Vagina (tissue), 2 donors: ENCODE results near the gene KCNH1. TPM values are rescaled to one million over a fixed set of nuclear protein-coding genes. Genes with fewer than 3 reads are reported as not detected.

Experiments used
- DNase-seq, 2 donors: peaks; one replicate each; pipeline ENCODE4 v3.0.0-alpha.2; 2017; ENCODE audit errors: extremely low spot score in 2 of 2
- H3K27ac ChIP-seq: fragments of 200-600 bp; sonication (generic); one replicate; pipeline ENCODE4 v1.5.1; 2019
- H3K27me3 ChIP-seq: fragments of 200-600 bp; sonication (generic); one replicate; pipeline ENCODE4 v1.5.1; 2019
- H3K36me3 ChIP-seq, 2 donors: fragments of 200-600 bp; sonication (generic); one replicate each; pipeline ENCODE4 v1.5.1; 2017 to 2019
- H3K4me1 ChIP-seq: fragments of 200-600 bp; sonication (generic); one replicate; pipeline ENCODE4 v1.5.1; 2019
- H3K4me3 ChIP-seq, 2 donors: fragments of 200-600 bp; sonication (generic); 1 replicate in 1 of 2; 2 replicates in 1 of 2; pipeline ENCODE4 v1.5.1; 2016 to 2019
- H3K9me3 ChIP-seq: fragments of 200-600 bp; sonication (generic); one replicate; pipeline ENCODE4 v1.5.1; 2019
- POLR2A ChIP-seq, 2 donors: fragments of 450-650 bp; IDR thresholded peaks; one replicate each; pipeline ENCODE4 v1.6.1; 2017; ENCODE audit warnings: antibody characterized with exemption in 2 of 2, mild to moderate bottlenecking in 2 of 2, moderate library complexity in 2 of 2
- POLR2AphosphoS5 ChIP-seq, 2 donors: sonication (generic); formaldehyde crosslinking; IDR thresholded peaks; one replicate each; pipeline ENCODE4 v1.9.0; 2017; ENCODE audit warnings: antibody characterized with exemption in 2 of 2, mild to moderate bottlenecking in 2 of 2, low read depth in 1 of 2; ENCODE audit not compliant: insufficient read depth in 1 of 2
- intact Hi-C: fragments of 100-400 bp; cut with DNase I; formaldehyde crosslinking; loops from one replicate; pipeline ENCODE4 v1.15.1; 2023
- total RNA-seq: library from RNA; depleted of rRNA; stranded (reverse); fragments of >200 nt; gene quantifications from one replicate; pipeline ENCODE4 v1.2.3, GENCODE V29; 2016
- TF ChIP-seq, protein P1 (sequence below), 3 experiments: fragments of 450-650 bp in 2 of 3; fragments of 200-600 bp in 1 of 3; sonication (generic) in 1 of 3; IDR thresholded peaks; one replicate each; pipeline ENCODE4 v1.5.1; 2017 to 2019; ENCODE audit warnings: antibody characterized with exemption in 3 of 3, mild to moderate bottlenecking in 2 of 3, moderate library complexity in 2 of 3

The KCNH1 gene
- total RNA-seq, 1 donor from 2014 or later = 3.9 TPM

DNA sequence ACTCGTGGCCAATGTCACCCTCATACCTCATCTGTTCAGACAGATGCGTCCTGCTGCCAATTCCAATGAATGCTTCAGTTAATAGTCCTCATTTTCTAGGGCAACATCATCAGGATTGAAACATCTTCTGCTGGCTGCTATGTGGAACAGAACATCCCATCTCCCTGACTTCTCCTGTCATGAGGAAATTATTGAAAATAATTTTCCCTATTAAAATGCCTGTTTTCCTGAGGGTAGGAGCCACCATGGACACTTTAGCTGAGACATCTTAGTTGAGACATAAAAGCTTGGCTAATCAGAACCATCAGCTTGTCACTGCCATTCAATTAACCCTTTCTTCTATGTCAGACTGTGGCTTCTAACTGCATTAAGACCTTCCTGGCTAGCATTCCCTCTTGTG lies 409.2 kb downstream of the KCNH1 start:
- H3K27me3 ChIP-seq = no peaks in the 10 kb centered on the region
- H3K4me1 ChIP-seq = no peaks in the 10 kb centered on the region
- H3K4me3 ChIP-seq = no peak overlapping the region
- H3K36me3 ChIP-seq = no peaks in the 10 kb centered on the region
- DNase-seq = no peak
- TF ChIP-seq POLR2A (IDR thresholded peaks at IDR 0.05) = no peak
- no peak for TF ChIP-seq POLR2AphosphoS5 (IDR thresholded peaks at IDR 0.05; ENCODE audit: insufficient read depth in 1 of 2, low read depth in 1 of 2)
- TF ChIP-seq, protein P1, sequence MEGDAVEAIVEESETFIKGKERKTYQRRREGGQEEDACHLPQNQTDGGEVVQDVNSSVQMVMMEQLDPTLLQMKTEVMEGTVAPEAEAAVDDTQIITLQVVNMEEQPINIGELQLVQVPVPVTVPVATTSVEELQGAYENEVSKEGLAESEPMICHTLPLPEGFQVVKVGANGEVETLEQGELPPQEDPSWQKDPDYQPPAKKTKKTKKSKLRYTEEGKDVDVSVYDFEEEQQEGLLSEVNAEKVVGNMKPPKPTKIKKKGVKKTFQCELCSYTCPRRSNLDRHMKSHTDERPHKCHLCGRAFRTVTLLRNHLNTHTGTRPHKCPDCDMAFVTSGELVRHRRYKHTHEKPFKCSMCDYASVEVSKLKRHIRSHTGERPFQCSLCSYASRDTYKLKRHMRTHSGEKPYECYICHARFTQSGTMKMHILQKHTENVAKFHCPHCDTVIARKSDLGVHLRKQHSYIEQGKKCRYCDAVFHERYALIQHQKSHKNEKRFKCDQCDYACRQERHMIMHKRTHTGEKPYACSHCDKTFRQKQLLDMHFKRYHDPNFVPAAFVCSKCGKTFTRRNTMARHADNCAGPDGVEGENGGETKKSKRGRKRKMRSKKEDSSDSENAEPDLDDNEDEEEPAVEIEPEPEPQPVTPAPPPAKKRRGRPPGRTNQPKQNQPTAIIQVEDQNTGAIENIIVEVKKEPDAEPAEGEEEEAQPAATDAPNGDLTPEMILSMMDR (IDR thresholded peaks at IDR 0.05) = no peak
- intact Hi-C loops = no loop called here
- no peaks in the 10 kb centered on the region for H3K9me3 ChIP-seq
- no peak overlapping the region for H3K27ac ChIP-seq

DNA sequence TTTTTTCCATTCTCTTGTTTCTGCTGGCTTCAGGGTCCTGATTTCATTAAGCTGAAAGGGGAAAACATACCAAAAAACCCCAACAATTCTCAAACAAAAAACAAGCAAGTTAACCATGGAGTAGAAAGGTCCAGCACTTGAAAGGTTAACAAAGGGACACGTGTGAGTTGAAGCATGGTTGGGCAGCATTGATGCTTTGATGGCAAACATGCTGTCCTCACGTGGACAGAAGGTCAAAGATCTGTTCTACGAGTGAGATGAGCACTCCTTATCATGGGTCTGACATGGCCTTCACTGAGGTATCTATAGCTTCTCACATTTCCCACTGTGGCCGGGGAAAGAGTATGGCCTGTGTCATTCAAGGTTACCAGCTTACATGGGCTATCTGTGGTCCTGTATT lies 410.3 kb downstream of the KCNH1 start:
- Histone ChIP-seq H3K27me3 (no peaks in the 10 kb centered on the region), H3K36me3 (no peaks in the 10 kb centered on the region), H3K4me3 (no peak overlapping the region), H3K27ac (no peak overlapping the region), H3K4me1 (no peaks in the 10 kb centered on the region), H3K9me3 (no peaks in the 10 kb centered on the region)
- DNase-seq = no peak
- TF ChIP-seq, protein P1 (IDR thresholded peaks at IDR 0.05) = no peak
- TF ChIP-seq POLR2A (IDR thresholded peaks at IDR 0.05) (no peak), POLR2AphosphoS5 (IDR thresholded peaks at IDR 0.05; ENCODE audit: insufficient read depth in 1 of 2, low read depth in 1 of 2) (no peak)
- intact Hi-C loops = no loop called here

DNA sequence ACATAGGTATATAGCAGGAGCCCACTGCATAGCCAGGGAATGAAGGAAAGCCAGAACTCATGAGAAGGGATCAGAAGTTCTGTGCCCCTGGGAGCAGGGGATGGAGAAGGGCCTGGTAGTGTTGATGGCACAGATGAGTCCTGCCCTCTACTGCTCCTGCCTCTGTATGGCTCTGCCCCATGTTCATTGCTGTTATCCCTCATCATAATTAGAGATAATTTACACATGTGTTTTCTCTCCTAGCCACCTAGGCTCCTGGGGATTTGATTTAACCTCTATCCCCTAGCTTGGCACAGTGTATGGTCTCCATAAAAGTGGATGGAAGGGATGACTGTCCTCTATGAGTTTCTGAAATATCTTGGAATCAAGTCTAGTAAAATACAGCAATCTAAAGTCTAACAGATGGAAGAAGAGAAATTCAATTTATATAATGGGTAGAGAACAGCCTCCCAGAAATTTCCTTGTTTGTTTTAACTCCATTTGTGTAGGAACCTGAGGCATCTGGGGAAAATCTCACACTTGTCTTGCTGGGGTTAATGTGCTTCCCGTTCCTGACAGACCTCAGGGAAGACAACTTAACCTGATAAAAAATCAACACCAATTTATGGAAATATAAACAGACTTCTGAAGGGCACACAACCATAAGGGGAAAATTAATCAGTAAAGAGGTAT lies 411.4 kb downstream of the KCNH1 start:
- no peak for TF ChIP-seq POLR2AphosphoS5 (IDR thresholded peaks at IDR 0.05; ENCODE audit: insufficient read depth in 1 of 2, low read depth in 1 of 2)
- TF ChIP-seq, protein P1 (IDR thresholded peaks at IDR 0.05) = no peak
- no peak for TF ChIP-seq POLR2A (IDR thresholded peaks at IDR 0.05)
- no peaks in the 10 kb centered on the region for H3K4me1 ChIP-seq
- H3K9me3 ChIP-seq = no peaks in the 10 kb centered on the region
- intact Hi-C loops = no loop called here
- no peaks in the 10 kb centered on the region for H3K27me3 ChIP-seq
- H3K27ac ChIP-seq = no peak overlapping the region
- DNase-seq = no peak
- H3K36me3 ChIP-seq = no peaks in the 10 kb centered on the region
- no peak overlapping the region for H3K4me3 ChIP-seq

DNA sequence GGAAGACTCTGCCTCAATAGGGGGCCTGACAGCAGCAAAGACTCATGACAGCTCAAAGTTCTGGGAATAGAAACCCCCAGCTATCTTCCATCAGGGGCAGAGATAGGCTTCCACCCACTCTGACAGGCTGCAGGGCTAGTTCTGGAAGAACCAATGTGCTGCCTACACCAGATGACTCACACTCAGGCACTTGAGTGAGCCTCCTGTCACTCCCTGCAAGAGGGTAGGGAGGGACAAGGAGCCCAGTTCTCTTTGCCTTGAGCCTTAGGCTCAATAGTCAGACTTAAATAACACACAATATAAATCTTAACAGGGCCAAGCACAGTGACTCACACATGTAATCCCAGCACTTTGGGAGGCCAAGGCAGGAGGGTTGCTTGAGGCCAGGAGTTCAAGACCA lies 418.9 kb downstream of the KCNH1 start:
- Histone ChIP-seq H3K36me3 (no peaks in the 10 kb centered on the region), H3K4me3 (no peak overlapping the region), H3K27ac (no peak overlapping the region), H3K27me3 (no peaks in the 10 kb centered on the region), H3K9me3 (no peaks in the 10 kb centered on the region), H3K4me1 (no peaks in the 10 kb centered on the region)
- intact Hi-C loops = no loop called here
- no peak for DNase-seq
- no peak for TF ChIP-seq POLR2AphosphoS5 (IDR thresholded peaks at IDR 0.05; ENCODE audit: insufficient read depth in 1 of 2, low read depth in 1 of 2)
- TF ChIP-seq, protein P1 (IDR thresholded peaks at IDR 0.05) = no peak
- no peak for TF ChIP-seq POLR2A (IDR thresholded peaks at IDR 0.05)

DNA sequence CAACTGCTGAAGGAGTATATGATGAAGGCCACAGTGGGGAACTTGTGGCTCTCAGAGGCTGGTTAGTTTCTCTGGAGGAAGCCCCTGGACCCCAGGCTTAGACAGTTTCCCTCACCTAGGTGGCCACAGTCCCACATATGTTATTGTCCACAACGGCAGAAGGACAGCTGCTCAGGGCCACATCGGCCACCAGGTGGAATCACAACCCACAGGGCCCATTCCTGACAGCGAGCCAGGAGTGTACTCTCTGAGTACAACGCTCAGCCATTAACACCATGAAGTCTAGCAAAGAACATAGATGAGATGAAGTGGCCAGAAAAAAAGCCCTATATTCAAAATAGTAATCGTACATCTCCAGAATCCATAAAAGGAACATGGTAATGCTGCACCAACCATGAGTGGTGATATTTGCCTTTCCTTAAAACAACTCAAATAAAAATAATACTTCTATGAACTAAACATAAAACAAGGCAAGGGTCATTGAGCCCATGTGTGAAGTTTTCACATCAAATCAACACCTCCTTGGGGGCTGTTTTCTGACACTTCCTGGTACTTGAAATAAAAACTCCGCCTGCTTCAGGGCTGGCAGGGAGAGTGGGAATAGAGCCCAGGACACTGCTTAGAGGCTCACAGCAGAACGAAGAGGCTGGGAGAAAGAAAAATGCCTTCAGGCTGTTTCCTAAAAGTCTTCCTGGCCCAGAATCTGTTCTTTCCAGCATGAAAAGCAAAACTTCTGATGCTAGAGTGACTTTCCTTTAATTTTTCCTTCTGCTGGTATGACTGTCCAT lies 421.9 kb downstream of the KCNH1 start:
- Histone ChIP-seq H3K27ac (no peak overlapping the region), H3K9me3 (no peaks in the 10 kb centered on the region), H3K4me3 (no peak overlapping the region), H3K27me3 (no peaks in the 10 kb centered on the region), H3K4me1 (no peaks in the 10 kb centered on the region), H3K36me3 (no peaks in the 10 kb centered on the region)
- DNase-seq = no peak
- TF ChIP-seq, protein P1 (IDR thresholded peaks at IDR 0.05) = no peak
- no peak for TF ChIP-seq POLR2A (IDR thresholded peaks at IDR 0.05)
- TF ChIP-seq POLR2AphosphoS5 (IDR thresholded peaks at IDR 0.05; ENCODE audit: insufficient read depth in 1 of 2, low read depth in 1 of 2) = no peak
- intact Hi-C loops = no loop called here
